ENCODE measurements around the gene ERI2.
"Not testable (repeated sequence)": the region's sequence is repeated elsewhere in the genome, so short reads cannot be mapped to it uniquely, and the experiment has no call there.

The ERI2 gene

DNA sequence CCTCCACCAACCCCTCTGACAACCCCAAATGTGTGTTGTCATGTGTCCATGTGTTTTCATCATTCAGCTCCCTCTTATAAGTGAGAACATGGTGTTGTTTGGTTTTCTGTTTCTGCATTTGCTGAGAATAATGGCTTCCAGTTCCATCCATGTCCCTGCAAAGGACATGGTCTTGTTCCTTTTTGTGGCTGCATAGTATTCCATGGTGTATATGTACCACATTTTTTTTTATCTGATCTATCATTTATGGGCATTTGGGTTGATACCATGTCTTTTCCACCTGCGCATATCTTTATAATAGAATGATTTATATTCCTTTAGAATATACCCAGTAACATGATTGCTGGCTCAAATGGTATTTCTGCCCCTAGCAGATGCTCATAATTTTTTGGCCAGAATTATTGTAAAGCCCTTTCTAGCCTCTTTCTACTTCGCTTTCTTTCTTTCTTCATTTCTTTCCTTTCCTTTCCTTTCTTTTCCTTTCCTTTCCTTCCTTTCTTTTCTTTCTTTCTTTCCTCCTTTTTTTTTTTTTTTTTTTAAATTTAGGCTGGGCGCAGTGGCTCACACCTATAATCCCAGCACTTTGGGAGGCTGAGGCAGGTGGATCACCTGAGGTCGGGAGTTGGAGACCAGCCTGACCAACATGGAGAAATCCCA, 12.8 kb upstream of the ERI2 start:
- DNase-seq (ENCODE audit: low read depth, low spot score), result no peak

DNA sequence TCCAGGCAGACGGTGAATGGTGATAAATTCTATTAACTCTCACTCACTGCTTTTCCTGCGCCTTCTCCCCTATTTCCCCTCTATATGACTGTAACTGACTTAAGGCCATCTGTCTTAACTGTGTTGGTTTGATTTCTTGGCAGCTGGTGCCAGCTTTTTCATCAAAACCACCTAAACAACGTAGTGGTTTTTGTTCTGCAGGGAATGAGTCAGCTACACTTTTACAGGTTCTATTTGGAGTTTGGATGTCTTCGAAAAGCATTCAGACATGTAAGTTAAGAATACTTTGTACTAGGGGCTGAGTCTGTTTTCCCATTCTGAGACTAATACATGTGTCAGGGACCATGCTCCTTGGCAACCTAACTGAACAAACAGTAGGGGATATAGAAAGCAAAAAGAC, 8.5 kb upstream of the ERI2 start:
- DNase-seq (ENCODE audit: low read depth, low spot score), result no peak

GRCh38 chr16:20812510-20812909, 6.2 kb upstream of the ERI2 start:
- no peak for DNase-seq (ENCODE audit: low read depth, low spot score)

- no peak for DNase-seq (ENCODE audit: low read depth, low spot score)
Measured at GRCh38 chr16:20811889-20812439, 5.7 kb upstream of the ERI2 start.

- no peak for DNase-seq (ENCODE audit: low read depth, low spot score)
Measured at GRCh38 chr16:20807862-20808261, 1.6 kb upstream of the ERI2 start.

DNA sequence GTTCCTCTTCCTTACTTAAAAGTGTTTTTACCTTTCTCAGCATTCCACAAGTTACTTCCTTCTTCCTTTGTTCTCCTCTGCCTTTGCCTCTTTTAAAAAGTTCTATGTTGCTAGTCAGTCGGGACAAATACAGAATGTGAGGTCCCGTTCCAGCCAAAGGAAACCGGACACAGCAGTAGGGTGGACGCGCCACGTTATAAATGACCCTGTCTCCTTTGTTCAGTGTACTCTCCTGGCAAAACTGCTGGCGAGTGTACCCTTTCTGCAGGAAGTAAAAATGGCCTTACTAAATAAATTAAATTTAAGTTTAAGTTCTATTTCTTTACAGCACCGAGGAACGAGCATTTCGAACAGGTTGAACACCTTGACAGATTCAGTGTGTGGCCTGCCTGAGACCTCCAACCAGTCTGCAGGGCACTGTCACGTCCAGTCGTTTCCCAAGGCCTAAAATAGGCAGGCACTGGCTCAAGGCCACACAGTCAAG, 546 bp downstream of the ERI2 start:
- DNase-seq (ENCODE audit: low read depth, low spot score), result not testable (repeated sequence)

GRCh38 chr16:20803561-20804214, 2.6 kb downstream of the ERI2 start:
- no peak for DNase-seq (ENCODE audit: low read depth, low spot score)

- no peak for DNase-seq (ENCODE audit: low read depth, low spot score)
Measured at GRCh38 chr16:20803192-20803560, 3.1 kb downstream of the ERI2 start.

DNA sequence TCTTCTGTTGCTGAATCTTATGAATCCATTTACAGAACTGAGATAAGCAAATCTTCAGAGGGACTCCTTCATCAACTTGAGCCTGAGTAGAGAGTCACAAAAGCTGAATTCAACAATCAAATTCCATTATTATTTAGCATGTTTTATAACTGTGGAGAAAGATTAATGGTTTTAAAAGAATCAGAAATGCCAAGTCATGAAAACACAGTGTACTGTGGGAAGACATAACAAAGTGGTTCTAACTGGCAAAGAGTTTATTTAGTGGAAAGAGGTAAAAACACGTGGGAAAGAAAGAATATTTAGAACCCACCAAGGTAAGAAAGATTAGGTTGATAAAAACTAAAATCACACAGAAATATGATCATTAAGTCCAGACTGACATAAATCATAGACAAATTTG, 5.0 kb downstream of the ERI2 start:
- no peak for DNase-seq (ENCODE audit: low read depth, low spot score)

GRCh38 chr16:20799599-20799998, 6.7 kb downstream of the ERI2 start:
- DNase-seq (ENCODE audit: low read depth, low spot score), result no peak

GRCh38 chr16:20798364-20798763, 7.9 kb downstream of the ERI2 start:
- DNase-seq (ENCODE audit: low read depth, low spot score), result no peak

- DNase-seq (ENCODE audit: low read depth, low spot score), result no peak
Measured at GRCh38 chr16:20791923-20792612, 14.2 kb downstream of the ERI2 start.

DNA sequence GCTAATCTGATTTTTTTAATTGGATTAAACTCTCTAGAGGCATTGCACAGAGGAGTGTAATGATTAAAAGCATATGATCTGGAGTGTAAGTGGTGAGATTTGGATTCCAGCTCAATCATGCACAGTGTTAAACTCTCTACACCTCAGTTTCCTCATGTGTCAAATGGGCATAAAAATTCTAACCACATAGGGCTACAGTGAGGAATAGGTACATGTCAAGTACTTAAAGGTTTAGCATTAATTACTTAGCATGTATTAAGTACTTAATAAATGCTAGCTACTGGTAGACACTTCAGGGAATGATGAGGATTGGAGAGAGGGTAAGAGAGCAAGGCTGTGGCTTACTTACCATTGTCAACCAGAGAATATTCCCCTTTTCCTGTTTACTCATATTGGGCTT, 17.1 kb downstream of the ERI2 start:
- no peak for DNase-seq (ENCODE audit: low read depth, low spot score)

GRCh38 chr16:20784204-20784603, 22.1 kb downstream of the ERI2 start:
- no peak for DNase-seq (ENCODE audit: low read depth, low spot score)

DNA sequence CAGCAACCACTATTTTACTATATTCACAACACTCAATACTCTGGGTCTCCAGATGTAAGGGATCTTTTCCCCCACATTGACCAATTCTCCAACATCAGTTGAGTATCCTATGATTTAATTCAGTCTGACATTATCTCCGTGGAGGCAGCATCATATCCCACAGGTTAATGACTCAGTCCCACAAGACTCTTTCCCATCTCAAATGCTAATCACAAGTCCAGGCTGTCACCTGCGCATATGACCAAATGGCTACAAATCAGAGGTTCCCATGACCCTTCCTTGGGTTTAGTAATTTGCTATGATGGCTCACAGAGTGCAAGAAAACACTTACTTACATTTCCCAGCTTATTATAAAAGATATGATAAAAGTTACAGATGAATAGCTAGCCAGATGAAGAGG, 23.8 kb downstream of the ERI2 start:
- no peak for DNase-seq (ENCODE audit: low read depth, low spot score)

DNA sequence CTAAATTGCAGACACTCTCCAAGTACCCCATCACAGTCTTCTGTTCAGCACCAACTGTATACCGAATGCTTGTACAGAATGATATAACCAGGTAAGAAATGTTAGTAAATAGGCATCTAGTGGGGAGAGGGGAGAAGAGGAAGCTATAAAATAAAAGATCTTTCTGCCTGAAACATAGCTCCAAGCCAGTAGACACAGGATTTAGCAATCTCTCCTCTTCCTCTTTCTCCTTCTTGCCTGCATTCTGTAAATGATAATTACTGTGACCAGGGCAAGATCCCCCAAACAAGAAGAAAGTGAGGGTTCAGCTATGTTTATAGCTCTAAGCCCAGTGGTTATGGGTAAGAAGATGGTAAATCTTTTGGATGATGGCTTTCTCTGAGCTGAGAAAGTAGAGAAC, 24.6 kb downstream of the ERI2 start:
- no peak for DNase-seq (ENCODE audit: low read depth, low spot score)

- DNase-seq (ENCODE audit: low read depth, low spot score), result peak; percentile 89
Measured at GRCh38 chr16:20774703-20775362, 31.4 kb downstream of the ERI2 start.

DNA sequence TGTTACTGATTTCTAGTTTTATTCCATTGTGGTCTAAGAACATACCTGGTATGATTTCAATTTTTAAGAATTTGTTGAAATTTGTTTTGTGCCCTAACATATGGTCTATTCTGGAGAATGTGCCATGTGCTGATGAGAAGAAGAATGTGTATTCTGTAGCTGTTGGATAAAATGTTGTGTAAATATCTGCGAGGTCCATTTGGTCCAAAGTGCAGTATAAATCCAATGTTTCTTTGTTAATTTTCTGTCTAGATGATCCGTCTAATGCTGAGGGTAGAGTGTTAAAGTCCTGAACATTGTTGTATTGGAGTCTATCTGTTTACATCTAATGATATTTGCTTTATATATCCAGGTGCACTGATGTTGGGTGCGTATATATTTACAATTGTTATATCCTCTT, 32.6 kb downstream of the ERI2 start:
- no peak for DNase-seq (ENCODE audit: low read depth, low spot score)

DNA sequence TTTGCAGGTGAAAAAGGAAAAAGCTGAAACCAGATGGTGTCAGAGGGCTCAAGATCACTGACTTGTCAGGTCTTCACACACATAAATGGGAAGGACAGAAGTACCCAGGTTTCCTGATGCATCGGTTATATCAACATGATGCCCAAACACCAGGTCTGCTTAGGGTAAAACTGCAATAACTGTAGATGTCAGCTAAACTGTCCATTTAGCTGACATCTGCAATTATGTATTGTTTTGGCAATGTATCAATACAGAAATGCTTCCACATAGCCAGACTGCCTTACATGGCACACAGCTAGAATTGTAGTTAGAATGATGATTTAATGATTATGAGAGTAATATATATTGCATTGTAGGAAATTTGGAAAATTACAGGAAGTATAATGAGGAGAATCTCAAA, 37.5 kb downstream of the ERI2 start:
- no peak for DNase-seq (ENCODE audit: low read depth, low spot score)

- DNase-seq (ENCODE audit: low read depth, low spot score), result no peak
Measured at GRCh38 chr16:20768121-20768520, 38.2 kb downstream of the ERI2 start.

- no peak for DNase-seq (ENCODE audit: low read depth, low spot score)
Measured at GRCh38 chr16:20767577-20767976, 38.7 kb downstream of the ERI2 start.

GRCh38 chr16:20766294-20766693, 40.0 kb downstream of the ERI2 start:
- DNase-seq (ENCODE audit: low read depth, low spot score), result no peak

Measured in ELF-1 (cell line).